Stimulated activated CD8-positive, alpha-beta memory T cell treated with anti-CD3 and anti-CD28 coated beads, Interleukin-4, amount 100 ng/mL, for 24 hours (primary cell): Measurements from ENCODE around the gene BRCC3.
"Not testable (repeated sequence)": the region's sequence is repeated elsewhere in the genome, so short reads cannot be mapped to it uniquely, and the experiment has no call there.

ENCODE experiments used
- DNase-seq: peaks from one replicate; pipeline ENCODE4 v3.0.0-alpha.2; 2020; ENCODE audit warnings: low read depth

The BRCC3 gene

DNA sequence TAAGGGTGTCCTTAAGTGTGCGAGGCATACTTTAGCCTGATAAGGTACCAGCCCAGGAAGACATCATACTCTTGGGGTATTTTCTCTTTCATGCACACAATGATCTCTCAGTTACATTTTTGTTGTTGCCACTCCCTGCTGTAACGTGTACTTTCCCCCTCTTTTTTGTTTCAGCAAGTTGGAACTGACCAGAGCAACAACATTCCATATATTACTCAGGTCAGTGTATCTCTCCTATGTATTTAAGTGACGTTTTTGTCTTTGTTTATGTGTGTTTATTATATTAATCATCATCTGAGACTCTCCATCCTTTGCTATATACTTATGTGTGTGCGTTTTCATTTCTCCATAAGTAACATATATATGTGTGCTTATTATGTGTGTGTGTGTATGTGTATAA, 73.6 kb downstream of the BRCC3 start:
- DNase-seq, result no peak

GRCh38 chrX:155147612-155148011, 76.3 kb downstream of the BRCC3 start:
- DNase-seq, result not testable (repeated sequence)

DNA sequence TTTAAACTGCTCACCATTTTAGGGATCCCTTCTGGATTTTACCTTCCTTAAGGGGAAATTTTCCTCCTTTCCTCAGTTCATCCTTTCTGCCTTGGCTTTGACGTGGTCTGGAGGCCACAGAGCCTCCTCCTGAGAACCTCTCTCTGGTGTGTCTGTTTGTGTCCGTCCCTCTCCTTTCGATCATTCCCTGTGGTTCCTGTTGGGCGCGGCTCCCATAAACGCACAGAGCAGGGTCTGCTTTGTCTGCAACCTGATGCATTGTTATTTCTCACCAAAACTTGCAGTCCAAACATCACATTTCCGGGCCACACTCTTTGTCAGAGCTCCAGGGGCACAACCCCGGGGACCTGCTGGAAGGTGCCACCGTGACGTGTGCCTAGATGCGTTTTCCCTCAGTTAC, 76.9 kb downstream of the BRCC3 start:
- not testable (repeated sequence) for DNase-seq

DNA sequence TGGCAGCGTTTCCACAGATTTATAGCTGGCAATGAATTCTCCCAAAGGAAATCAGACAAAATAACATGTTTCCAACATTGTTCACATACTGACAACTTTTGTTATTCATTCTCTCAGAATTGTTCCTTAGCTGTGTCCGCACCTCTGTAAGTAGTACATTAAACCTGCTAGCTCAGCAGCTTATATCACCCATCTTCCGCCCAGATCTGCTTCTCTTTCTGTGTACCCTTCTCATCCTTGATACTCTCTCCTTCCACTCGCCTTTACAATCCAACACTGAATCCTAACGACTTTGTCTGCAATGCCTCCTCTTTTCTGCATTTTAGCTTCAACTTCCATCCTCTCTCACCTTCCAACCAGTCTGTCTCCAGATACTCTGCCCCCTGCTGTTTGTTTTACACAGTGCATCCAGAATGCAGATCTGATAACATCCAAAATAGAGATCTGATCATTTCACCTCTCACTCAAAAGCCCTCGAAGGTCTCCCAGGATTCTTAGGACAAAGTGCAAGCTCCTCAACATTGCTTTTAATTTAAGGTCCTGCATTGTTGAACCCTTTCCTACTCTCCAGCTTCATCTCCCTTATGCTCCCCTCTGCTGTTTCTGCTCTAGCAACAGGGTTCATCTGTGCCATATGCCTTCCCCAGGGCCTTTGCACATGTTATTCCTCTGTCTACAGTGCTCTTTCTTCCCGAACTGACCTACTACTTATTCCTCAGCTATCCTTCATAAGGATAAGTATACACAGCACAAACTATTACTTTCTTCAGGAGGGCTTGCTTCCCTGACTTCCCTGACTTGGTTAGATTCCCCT, 77.6 kb downstream of the BRCC3 start:
- DNase-seq, result no peak

GRCh38 chrX:155169881-155170280, 98.6 kb downstream of the BRCC3 start:
- no peak for DNase-seq
